ENCODE data around the gene C7. TPM values are rescaled to one million over a fixed set of nuclear protein-coding genes. Genes with fewer than 3 reads are reported as not detected.
A peak's percentile ranks its signal among the peaks of the same experiment; 100 is the strongest.

Gene C7
- polyA plus RNA-seq, 2 donors = 6.5 to 30.5 TPM

- Histone ChIP-seq H3K27me3 (ENCODE audit: control insufficient read depth in 1 of 2, insufficient read depth in 2 of 2, low read length in 2 of 2) (no peaks in the 10 kb centered on the region), H3K9me3 (ENCODE audit: control insufficient read depth in 2 of 2, insufficient read depth in 1 of 2, low read depth in 1 of 2, low read length in 1 of 2) (no peaks in the 10 kb centered on the region), H3K4me1 (ENCODE audit: control insufficient read depth in 2 of 2, insufficient read depth in 2 of 2, low read length in 1 of 2) (no peaks in the 10 kb centered on the region), H3K4me3 (ENCODE audit: low read depth in 1 of 2, low read length in 2 of 2) (no peak overlapping the region), H3K36me3 (ENCODE audit: control insufficient read depth in 2 of 2, insufficient read depth in 2 of 2, low read length in 1 of 2) (no peaks in the 10 kb centered on the region), H3K27ac (ENCODE audit: low read depth in 2 of 2, low read length in 1 of 2) (no peak overlapping the region)
- 32 to 57% methylated on average over 4 of the region's 4 CpGs for whole genome bisulfite sequencing, 2 donors
Measured at GRCh38 chr5:40985501-40985900, 76.2 kb downstream of the C7 start.

DNA sequence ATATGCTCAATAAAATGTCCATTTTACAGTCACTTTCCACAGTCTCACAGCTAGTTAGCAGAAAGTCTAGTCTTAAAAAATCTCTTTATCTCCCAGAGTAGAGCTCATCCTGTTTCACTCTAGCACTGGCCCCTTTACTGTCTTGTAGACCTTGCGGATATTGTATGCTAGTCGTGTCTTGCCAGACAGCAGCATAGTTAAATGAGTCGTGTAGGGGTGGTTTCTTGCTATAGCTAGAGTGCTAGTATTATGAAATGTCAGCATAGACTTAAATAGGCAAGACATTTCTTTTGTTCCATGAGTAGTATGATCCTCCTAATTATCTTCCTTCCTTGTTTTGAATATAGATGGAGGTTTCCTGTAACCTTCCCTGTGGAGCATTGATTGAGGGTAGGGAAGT lies 77.4 kb downstream of the C7 start:
- Histone ChIP-seq H3K36me3 (ENCODE audit: control insufficient read depth in 2 of 2, insufficient read depth in 2 of 2, low read length in 1 of 2) (no peaks in the 10 kb centered on the region), H3K27me3 (ENCODE audit: control insufficient read depth in 1 of 2, insufficient read depth in 2 of 2, low read length in 2 of 2) (no peaks in the 10 kb centered on the region), H3K9me3 (ENCODE audit: control insufficient read depth in 2 of 2, insufficient read depth in 1 of 2, low read depth in 1 of 2, low read length in 1 of 2) (no peaks in the 10 kb centered on the region), H3K4me1 (ENCODE audit: control insufficient read depth in 2 of 2, insufficient read depth in 2 of 2, low read length in 1 of 2) (no peaks in the 10 kb centered on the region), H3K4me3 (ENCODE audit: low read depth in 1 of 2, low read length in 2 of 2) (no peak overlapping the region), H3K27ac (ENCODE audit: low read depth in 2 of 2, low read length in 1 of 2) (no peak overlapping the region)
- 76 to 79% methylated on average over 3 of the region's 3 CpGs for WGBS, 2 donors

DNA sequence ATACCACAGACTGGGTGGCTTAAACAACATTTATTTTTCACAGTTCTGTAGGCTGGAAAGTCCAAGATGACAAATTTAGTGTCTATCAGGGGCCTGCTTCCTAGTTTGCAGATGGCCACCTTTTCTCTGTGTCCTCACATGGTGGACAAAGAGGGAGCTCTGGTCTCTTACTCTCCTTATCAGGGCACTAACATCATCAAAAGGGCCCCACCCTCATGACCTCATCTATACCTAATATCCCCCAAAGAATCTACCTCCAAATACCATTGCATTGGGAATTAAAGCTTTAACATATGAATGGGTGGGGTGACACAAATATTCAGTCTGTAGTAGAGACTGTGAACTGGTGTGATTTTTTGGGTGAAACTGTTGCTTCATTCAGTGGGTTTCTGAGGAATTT lies 78.1 kb downstream of the C7 start:
- H3K27me3 ChIP-seq (ENCODE audit: control insufficient read depth in 1 of 2, insufficient read depth in 2 of 2, low read length in 2 of 2) = no peaks in the 10 kb centered on the region

GRCh38 chr5:40988746-40989510 lies 79.6 kb downstream of the C7 start:
- Histone ChIP-seq H3K9me3 (ENCODE audit: control insufficient read depth in 2 of 2, insufficient read depth in 1 of 2, low read depth in 1 of 2, low read length in 1 of 2) (no peaks in the 10 kb centered on the region), H3K27ac (ENCODE audit: low read depth in 2 of 2, low read length in 1 of 2) (no peak overlapping the region), H3K4me3 (ENCODE audit: low read depth in 1 of 2, low read length in 2 of 2) (no peak overlapping the region), H3K4me1 (ENCODE audit: control insufficient read depth in 2 of 2, insufficient read depth in 2 of 2, low read length in 1 of 2) (no peaks in the 10 kb centered on the region), H3K27me3 (ENCODE audit: control insufficient read depth in 1 of 2, insufficient read depth in 2 of 2, low read length in 2 of 2) (no peaks in the 10 kb centered on the region), H3K36me3 (ENCODE audit: control insufficient read depth in 2 of 2, insufficient read depth in 2 of 2, low read length in 1 of 2) (no peaks in the 10 kb centered on the region)
- 83 to 86% methylated on average over 8 of the region's 8 CpGs for WGBS, 2 donors

More for the DNA sequence above, 78.1 kb downstream of the C7 start:
- Histone ChIP-seq H3K36me3 (ENCODE audit: control insufficient read depth in 2 of 2, insufficient read depth in 2 of 2, low read length in 1 of 2) (no peaks in the 10 kb centered on the region), H3K27ac (ENCODE audit: low read depth in 2 of 2, low read length in 1 of 2) (no peak overlapping the region), H3K4me3 (ENCODE audit: low read depth in 1 of 2, low read length in 2 of 2) (no peak overlapping the region), H3K4me1 (ENCODE audit: control insufficient read depth in 2 of 2, insufficient read depth in 2 of 2, low read length in 1 of 2) (no peaks in the 10 kb centered on the region), H3K9me3 (ENCODE audit: control insufficient read depth in 2 of 2, insufficient read depth in 1 of 2, low read depth in 1 of 2, low read length in 1 of 2) (no peaks in the 10 kb centered on the region)

GRCh38 chr5:40991168-40991980 lies 82.1 kb downstream of the C7 start:
- Histone ChIP-seq H3K4me1 (ENCODE audit: control insufficient read depth in 2 of 2, insufficient read depth in 2 of 2, low read length in 1 of 2) (no peaks in the 10 kb centered on the region), H3K4me3 (ENCODE audit: low read depth in 1 of 2, low read length in 2 of 2) (no peak overlapping the region), H3K27me3 (ENCODE audit: control insufficient read depth in 1 of 2, insufficient read depth in 2 of 2, low read length in 2 of 2) (no peaks in the 10 kb centered on the region), H3K36me3 (ENCODE audit: control insufficient read depth in 2 of 2, insufficient read depth in 2 of 2, low read length in 1 of 2) (no peaks in the 10 kb centered on the region), H3K9me3 (ENCODE audit: control insufficient read depth in 2 of 2, insufficient read depth in 1 of 2, low read depth in 1 of 2, low read length in 1 of 2) (no peaks in the 10 kb centered on the region), H3K27ac (ENCODE audit: low read depth in 2 of 2, low read length in 1 of 2) (peak overlapping the region in 1 of 2 donors; percentile 13)
- 9 to 15% methylated on average over 2 of the region's 2 CpGs for WGBS, 2 donors

DNA sequence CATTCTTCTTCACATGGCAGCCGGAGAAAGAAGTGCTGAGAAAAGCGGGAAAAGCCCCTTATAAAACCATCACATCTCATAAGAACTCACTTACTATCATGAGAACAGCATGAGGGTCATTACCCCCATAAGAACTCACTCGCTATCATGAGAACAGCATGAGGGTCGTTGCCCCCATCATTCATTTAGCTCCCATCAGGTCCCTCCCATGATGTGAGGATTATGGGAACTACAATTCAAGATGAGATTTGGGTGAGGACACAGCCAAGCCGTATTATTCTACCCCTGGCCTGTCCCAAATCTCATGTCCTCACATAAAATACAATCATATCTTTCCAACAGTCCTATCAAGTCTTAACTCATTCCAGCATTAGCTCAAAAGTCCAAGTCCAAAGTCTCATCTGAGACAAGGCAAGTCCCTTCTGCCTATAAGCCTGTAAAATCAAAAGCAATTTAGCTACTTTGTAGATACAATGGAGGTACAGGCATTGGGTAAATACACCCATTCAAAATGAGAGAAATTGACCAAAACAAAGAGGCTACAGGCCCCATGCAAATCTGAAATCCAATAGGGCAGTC lies 82.8 kb downstream of the C7 start:
- Histone ChIP-seq H3K27ac (ENCODE audit: low read depth in 2 of 2, low read length in 1 of 2) (no peak overlapping the region), H3K27me3 (ENCODE audit: control insufficient read depth in 1 of 2, insufficient read depth in 2 of 2, low read length in 2 of 2) (no peaks in the 10 kb centered on the region), H3K9me3 (ENCODE audit: control insufficient read depth in 2 of 2, insufficient read depth in 1 of 2, low read depth in 1 of 2, low read length in 1 of 2) (no peaks in the 10 kb centered on the region), H3K4me1 (ENCODE audit: control insufficient read depth in 2 of 2, insufficient read depth in 2 of 2, low read length in 1 of 2) (no peaks in the 10 kb centered on the region), H3K36me3 (ENCODE audit: control insufficient read depth in 2 of 2, insufficient read depth in 2 of 2, low read length in 1 of 2) (no peaks in the 10 kb centered on the region), H3K4me3 (ENCODE audit: low read depth in 1 of 2, low read length in 2 of 2) (no peak overlapping the region)
- WGBS, 2 donors = 71 to 72% methylated on average over 5 of the region's 5 CpGs

- no peaks in the 10 kb centered on the region for H3K9me3 ChIP-seq (ENCODE audit: control insufficient read depth in 2 of 2, insufficient read depth in 1 of 2, low read depth in 1 of 2, low read length in 1 of 2)
- H3K4me3 ChIP-seq (ENCODE audit: low read depth in 1 of 2, low read length in 2 of 2) = no peak overlapping the region
- no peaks in the 10 kb centered on the region for H3K4me1 ChIP-seq (ENCODE audit: control insufficient read depth in 2 of 2, insufficient read depth in 2 of 2, low read length in 1 of 2)
- no peak overlapping the region for H3K27ac ChIP-seq (ENCODE audit: low read depth in 2 of 2, low read length in 1 of 2)
- WGBS, 2 donors = 91 to 92% methylated on average over 5 of the region's 5 CpGs
- H3K36me3 ChIP-seq (ENCODE audit: control insufficient read depth in 2 of 2, insufficient read depth in 2 of 2, low read length in 1 of 2) = no peaks in the 10 kb centered on the region
- no peaks in the 10 kb centered on the region for H3K27me3 ChIP-seq (ENCODE audit: control insufficient read depth in 1 of 2, insufficient read depth in 2 of 2, low read length in 2 of 2)
Measured at GRCh38 chr5:40995801-40996586, 86.7 kb downstream of the C7 start.

DNA sequence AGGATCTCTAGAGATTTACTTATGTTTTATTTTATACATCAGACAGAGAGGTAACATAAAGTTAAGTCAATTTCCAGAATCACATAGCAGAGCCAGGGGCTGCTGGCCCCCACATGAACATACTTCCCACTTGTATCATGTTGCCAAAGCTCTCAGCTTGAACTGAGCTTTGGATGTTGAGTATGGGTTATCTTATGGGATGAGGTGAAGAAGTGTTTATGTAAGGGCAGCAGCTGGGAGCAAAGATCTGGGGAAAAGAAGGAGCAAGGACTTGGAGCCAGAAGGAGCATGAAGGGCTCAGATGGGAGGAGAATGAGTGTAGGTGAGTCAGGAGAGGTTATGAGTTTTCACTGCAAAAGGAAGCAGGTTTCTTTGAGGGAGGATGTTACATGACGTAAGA lies 89.8 kb downstream of the C7 start:
- Histone ChIP-seq H3K27ac (ENCODE audit: low read depth in 2 of 2, low read length in 1 of 2) (no peak overlapping the region), H3K4me1 (ENCODE audit: control insufficient read depth in 2 of 2, insufficient read depth in 2 of 2, low read length in 1 of 2) (no peaks in the 10 kb centered on the region), H3K27me3 (ENCODE audit: control insufficient read depth in 1 of 2, insufficient read depth in 2 of 2, low read length in 2 of 2) (no peaks in the 10 kb centered on the region), H3K9me3 (ENCODE audit: control insufficient read depth in 2 of 2, insufficient read depth in 1 of 2, low read depth in 1 of 2, low read length in 1 of 2) (no peaks in the 10 kb centered on the region), H3K36me3 (ENCODE audit: control insufficient read depth in 2 of 2, insufficient read depth in 2 of 2, low read length in 1 of 2) (no peaks in the 10 kb centered on the region), H3K4me3 (ENCODE audit: low read depth in 1 of 2, low read length in 2 of 2) (no peak overlapping the region)
- WGBS, 2 donors = 77 to 83% methylated on average over 1 of the region's 1 CpG

DNA sequence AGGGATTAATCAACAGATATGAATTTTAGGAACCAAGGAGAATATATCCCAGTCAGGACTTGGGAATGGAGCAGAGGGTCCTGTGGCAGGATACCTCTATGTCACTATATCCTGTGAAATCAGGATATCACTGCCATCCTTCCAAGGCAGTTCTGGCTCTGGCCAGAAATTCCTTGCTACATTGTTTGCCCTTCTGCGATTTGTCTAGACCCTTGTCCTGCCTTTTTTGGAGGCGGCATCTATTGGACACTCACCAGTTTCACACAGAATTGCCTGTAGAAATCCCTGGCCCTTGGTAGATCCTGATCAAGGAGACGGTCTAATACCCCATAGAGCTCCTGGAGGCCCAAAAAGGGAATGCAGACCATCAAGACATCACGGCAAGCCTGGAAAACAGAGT lies 90.7 kb downstream of the C7 start:
- 90 to 92% methylated on average over 4 of the region's 4 CpGs for WGBS, 2 donors
- no peaks in the 10 kb centered on the region for H3K4me1 ChIP-seq (ENCODE audit: control insufficient read depth in 2 of 2, insufficient read depth in 2 of 2, low read length in 1 of 2)
- H3K27ac ChIP-seq (ENCODE audit: low read depth in 2 of 2, low read length in 1 of 2) = no peak overlapping the region
- no peak overlapping the region for H3K4me3 ChIP-seq (ENCODE audit: low read depth in 1 of 2, low read length in 2 of 2)
- no peaks in the 10 kb centered on the region for H3K36me3 ChIP-seq (ENCODE audit: control insufficient read depth in 2 of 2, insufficient read depth in 2 of 2, low read length in 1 of 2)
- no peaks in the 10 kb centered on the region for H3K27me3 ChIP-seq (ENCODE audit: control insufficient read depth in 1 of 2, insufficient read depth in 2 of 2, low read length in 2 of 2)
- peaks cover 0 to 2% of the 10 kb centered on the region in 2 donors for H3K9me3 ChIP-seq (ENCODE audit: control insufficient read depth in 2 of 2, insufficient read depth in 1 of 2, low read depth in 1 of 2, low read length in 1 of 2)

Measured in esophagus (tissue), 2 donors.